ENCODE data around the gene ATG9A. TPM values are rescaled to one million over a fixed set of nuclear protein-coding genes. Genes with fewer than 3 reads are reported as not detected.

The ATG9A gene
- total RNA-seq, 4 donors from 2014 or later = 23.4 to 40.0 (median 30.5) TPM

DNA sequence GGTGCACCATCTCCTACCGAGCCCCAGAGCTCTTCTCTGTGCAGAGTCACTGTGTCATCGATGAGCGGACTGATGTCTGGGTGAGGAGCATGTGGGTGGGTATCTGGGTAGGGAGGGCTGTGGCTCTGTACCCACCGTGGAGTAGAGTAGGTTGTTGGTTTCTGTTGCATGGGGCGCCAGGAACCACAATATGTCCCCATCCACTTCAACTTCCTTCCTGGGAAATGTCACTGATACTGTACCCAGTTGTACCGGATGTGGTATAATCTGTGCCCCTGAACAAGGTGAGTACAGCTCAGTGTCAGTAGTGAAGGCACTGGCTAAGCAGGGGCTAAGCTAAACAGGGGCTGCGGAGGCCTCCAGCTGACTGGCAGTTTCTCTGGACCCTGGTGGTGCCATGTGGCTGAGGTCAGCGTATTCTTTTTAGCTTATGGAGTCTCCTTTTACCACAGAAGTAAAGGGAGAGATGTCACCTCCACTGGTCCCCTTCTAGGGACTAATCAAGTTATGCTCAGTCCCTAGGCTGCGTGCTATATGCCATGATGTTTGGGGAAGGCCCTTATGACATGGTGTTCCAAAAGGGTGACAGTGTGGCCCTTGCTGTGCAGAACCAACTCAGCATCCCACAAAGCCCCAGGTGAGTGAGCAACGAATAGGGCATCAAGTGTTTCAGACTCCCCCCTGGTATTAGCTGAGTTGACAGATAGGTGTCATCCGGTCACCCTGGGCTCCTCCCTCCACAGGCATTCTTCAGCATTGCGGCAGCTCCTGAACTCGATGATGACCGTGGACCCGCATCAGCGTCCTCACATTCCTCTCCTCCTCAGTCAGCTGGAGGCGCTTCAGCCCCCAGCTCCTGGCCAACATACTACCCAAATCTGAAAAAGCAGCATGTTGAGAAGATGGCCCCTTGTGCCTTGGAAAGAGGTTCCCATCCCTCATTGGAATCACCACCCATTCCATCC, 18.5 kb upstream of the ATG9A start:
- no peaks in the 10 kb centered on the region for H3K27me3 ChIP-seq
- peaks cover 0 to 33% (median 0%) of the 10 kb centered on the region in 3 donors for H3K36me3 ChIP-seq
- H3K4me3 ChIP-seq = no peak overlapping the region
- H3K27ac ChIP-seq = peak overlapping the region in 3 of 4 donors; percentile 80 to 84 (median 84)
- peaks cover 0 to 61% (median 33%) of the 10 kb centered on the region in 4 donors for H3K4me1 ChIP-seq
- no peak for DNase-seq (ENCODE audit: low spot score in 2 of 2)
- TF ChIP-seq EP300 (IDR thresholded peaks at IDR 0.05) (no peak), POLR2A (IDR thresholded peaks at IDR 0.05) (no peak)
- TF ChIP-seq, protein P1, sequence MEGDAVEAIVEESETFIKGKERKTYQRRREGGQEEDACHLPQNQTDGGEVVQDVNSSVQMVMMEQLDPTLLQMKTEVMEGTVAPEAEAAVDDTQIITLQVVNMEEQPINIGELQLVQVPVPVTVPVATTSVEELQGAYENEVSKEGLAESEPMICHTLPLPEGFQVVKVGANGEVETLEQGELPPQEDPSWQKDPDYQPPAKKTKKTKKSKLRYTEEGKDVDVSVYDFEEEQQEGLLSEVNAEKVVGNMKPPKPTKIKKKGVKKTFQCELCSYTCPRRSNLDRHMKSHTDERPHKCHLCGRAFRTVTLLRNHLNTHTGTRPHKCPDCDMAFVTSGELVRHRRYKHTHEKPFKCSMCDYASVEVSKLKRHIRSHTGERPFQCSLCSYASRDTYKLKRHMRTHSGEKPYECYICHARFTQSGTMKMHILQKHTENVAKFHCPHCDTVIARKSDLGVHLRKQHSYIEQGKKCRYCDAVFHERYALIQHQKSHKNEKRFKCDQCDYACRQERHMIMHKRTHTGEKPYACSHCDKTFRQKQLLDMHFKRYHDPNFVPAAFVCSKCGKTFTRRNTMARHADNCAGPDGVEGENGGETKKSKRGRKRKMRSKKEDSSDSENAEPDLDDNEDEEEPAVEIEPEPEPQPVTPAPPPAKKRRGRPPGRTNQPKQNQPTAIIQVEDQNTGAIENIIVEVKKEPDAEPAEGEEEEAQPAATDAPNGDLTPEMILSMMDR (IDR thresholded peaks at IDR 0.05) = no peak
- no peaks in the 10 kb centered on the region for H3K9me3 ChIP-seq
- WGBS, 2 donors = 85 to 89% methylated on average over 17 of the region's 17 CpGs

DNA sequence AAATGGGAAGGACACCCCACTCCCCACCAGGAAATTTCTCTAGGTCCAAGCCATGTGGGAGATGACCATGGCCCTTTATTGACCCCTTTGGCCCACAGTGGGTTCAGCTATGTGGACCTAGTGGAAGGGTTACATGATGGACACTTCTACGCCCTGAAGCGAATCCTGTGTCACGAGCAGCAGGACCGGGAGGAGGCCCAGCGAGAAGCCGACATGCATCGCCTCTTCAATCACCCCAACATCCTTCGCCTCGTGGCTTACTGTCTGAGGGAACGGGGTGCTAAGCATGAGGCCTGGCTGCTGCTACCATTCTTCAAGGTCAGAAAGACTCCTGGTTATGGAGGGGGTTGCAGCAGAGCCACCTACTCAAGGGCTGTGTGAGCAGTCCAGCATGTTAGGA, 17.1 kb upstream of the ATG9A start:
- Histone ChIP-seq H3K4me1 (peaks cover 0 to 50% (median 30%) of the 10 kb centered on the region in 4 donors), H3K27ac (peak overlapping the region in 2 of 4 donors; percentile 67 to 94), H3K4me3 (no peak overlapping the region), H3K27me3 (no peaks in the 10 kb centered on the region), H3K36me3 (peaks cover 0 to 33% (median 0%) of the 10 kb centered on the region in 3 donors), H3K9me3 (no peaks in the 10 kb centered on the region)
- WGBS, 2 donors = 89 to 93% methylated on average over 10 of the region's 10 CpGs
- TF ChIP-seq, protein P1 (IDR thresholded peaks at IDR 0.05) = no peak
- TF ChIP-seq EP300 (IDR thresholded peaks at IDR 0.05) (no peak), POLR2A (IDR thresholded peaks at IDR 0.05) (no peak)
- no peak for DNase-seq (ENCODE audit: low spot score in 2 of 2)

DNA sequence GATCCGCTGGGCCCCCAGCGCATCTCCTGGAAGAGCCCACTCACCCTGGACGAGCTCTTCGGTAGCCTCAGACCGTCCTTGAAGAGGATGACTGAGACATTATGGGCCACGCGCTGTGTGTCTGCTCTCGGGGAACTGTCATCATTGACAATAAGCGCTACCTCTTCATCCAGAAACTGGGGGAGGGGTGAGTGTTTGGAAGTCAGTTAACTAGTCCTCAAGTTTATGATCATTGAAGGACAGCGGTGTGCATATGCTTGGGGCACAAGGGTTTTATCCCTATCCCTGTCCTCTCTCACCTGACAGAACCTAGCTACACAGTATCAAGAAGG, 16.4 kb upstream of the ATG9A start:
- peak overlapping the region; percentile 76 to 94 (median 80) for H3K4me3 ChIP-seq
- H3K27me3 ChIP-seq = no peaks in the 10 kb centered on the region
- peaks cover 0 to 49% (median 30%) of the 10 kb centered on the region in 4 donors for H3K4me1 ChIP-seq
- 15 to 16% methylated on average over 9 to 10 of the region's 10 CpGs for WGBS, 2 donors
- peak overlapping the region; percentile 93 to 97 (median 94) for H3K27ac ChIP-seq
- TF ChIP-seq EP300 (IDR thresholded peaks at IDR 0.05) = no peak
- TF ChIP-seq POLR2A (IDR thresholded peaks at IDR 0.05) = no peak
- TF ChIP-seq, protein P1 (IDR thresholded peaks at IDR 0.05) = no peak
- DNase-seq (ENCODE audit: low spot score in 2 of 2) = no peak
- H3K36me3 ChIP-seq = peaks cover 0 to 33% (median 0%) of the 10 kb centered on the region in 3 donors
- no peaks in the 10 kb centered on the region for H3K9me3 ChIP-seq

DNA sequence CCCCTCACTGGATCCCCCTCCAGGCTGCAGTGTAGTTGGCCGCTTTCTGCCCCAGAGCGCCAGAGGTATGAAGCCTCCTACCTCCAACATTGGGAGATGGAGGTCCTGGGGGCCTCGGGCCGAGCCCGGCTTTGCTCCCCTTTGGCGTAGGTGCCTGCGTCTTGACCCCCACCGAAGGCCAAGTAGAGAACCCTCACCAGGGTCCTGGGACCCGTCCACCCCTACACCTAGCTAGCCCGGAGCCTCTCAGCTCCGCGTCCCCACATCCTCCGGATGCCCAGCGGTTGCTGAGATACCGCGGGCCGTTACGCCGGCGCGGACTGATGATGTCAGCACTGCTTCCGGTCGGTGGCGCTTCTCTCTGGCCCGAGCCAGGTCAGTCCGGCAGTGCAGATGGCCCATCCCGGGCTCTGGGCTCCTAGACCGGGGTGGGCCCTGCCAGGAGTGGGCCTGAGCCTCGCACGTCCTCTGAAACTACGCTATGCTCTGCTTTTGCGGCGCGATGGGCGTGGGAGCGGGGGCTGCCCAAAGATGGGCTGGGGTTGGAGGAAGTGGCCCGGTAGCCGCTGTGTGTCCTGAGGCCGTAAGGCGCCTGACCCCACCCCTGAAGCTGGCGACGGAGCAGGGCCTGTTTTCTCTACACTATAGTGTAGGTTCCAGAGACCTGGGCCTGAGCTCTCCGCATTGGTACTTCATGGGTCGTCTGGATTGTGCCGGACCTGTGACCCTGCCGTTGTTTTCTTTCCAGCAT, 15.9 kb upstream of the ATG9A start, which contains the start of the genes GLB1L and STK16:
Gene GLB1L (minus strand): TSS at position 297 of the 751 bp plus-strand sequence. CDS start 1,871 bp downstream, outside the sequence.
Gene STK16 (plus strand): TSS at position 332 of the 751 bp plus-strand sequence. CDS start 521 bp downstream, outside the sequence.
- H3K4me1 ChIP-seq = peaks cover 0 to 44% (median 27%) of the 10 kb centered on the region in 4 donors
- peak within 1 kb of the TSS; percentile 76 to 94 (median 80) for H3K4me3 ChIP-seq
- TF ChIP-seq, protein P1 (IDR thresholded peaks at IDR 0.05) = peak in 1 of 5 experiments; percentile 46
- TF ChIP-seq POLR2A (IDR thresholded peaks at IDR 0.05) = peak; percentile 67 to 81
- peak; percentile 94 to 98 for TF ChIP-seq EP300 (IDR thresholded peaks at IDR 0.05)
- DNase-seq (ENCODE audit: low spot score in 2 of 2) = peak; percentile 87 to 90
- no peaks in the 10 kb centered on the region for H3K9me3 ChIP-seq
- no peaks in the 10 kb centered on the region for H3K27me3 ChIP-seq
- peak within 1 kb of the TSS; percentile 93 to 97 (median 94) for H3K27ac ChIP-seq
- WGBS, 2 donors = 0 to 2% methylated on average over 26 to 28 of the region's 46 CpGs
- H3K36me3 ChIP-seq = peaks cover 0 to 28% (median 0%) of the 10 kb centered on the region in 3 donors
